HUDEP-2 (cell line): ENCODE data around the gene PSMB10.
"Not testable (repeated sequence)": the region's sequence is repeated elsewhere in the genome, so short reads cannot be mapped to it uniquely, and the experiment has no call there.

Source experiments
- DNase-seq, 76 experiments: peaks; one replicate each; lab custom pipeline; 2025; ENCODE audit not compliant: unreplicated experiment in 76 of 76; lab: John Stamatoyannopoulos, UW

The PSMB10 gene

GRCh38 chr16:67928147-67928546, 8.5 kb downstream of the PSMB10 start:
- DNase-seq, result no peak

DNA sequence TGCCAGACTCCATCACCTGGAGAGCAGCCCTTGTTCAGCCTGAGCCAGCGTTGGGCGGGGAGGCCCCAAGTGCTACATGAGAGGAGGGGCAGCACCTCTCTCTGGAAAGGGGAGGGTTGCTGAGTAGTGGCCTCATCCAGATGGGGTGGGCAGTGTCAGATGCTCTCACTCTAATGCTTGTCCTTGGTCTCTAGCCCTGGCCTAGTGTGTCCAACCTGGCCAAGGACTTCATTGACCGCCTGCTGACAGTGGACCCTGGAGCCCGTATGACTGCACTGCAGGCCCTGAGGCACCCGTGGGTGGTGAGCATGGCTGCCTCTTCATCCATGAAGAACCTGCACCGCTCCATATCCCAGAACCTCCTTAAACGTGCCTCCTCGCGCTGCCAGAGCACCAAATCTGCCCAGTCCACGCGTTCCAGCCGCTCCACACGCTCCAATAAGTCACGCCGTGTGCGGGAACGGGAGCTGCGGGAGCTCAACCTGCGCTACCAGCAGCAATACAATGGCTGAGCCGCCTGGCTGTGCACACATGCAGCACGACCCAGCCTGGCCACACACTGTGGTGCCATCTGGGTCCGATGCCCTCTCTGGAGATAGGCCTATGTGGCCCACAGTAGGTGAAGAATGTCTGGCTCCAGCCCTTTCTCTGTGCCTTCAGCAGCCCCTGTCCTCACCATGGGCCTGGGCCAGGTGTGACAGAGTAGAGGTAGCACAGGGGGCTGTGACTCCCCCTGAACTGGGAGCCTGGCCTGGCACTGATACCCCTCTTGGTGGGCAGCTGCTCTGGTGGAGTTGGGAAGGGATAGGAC, 9.3 kb downstream of the PSMB10 start:
- DNase-seq, result no peak

- no peak for DNase-seq
These were observed 10.4 kb downstream of the PSMB10 start for GRCh38 chr16:67926181-67926750.

DNA sequence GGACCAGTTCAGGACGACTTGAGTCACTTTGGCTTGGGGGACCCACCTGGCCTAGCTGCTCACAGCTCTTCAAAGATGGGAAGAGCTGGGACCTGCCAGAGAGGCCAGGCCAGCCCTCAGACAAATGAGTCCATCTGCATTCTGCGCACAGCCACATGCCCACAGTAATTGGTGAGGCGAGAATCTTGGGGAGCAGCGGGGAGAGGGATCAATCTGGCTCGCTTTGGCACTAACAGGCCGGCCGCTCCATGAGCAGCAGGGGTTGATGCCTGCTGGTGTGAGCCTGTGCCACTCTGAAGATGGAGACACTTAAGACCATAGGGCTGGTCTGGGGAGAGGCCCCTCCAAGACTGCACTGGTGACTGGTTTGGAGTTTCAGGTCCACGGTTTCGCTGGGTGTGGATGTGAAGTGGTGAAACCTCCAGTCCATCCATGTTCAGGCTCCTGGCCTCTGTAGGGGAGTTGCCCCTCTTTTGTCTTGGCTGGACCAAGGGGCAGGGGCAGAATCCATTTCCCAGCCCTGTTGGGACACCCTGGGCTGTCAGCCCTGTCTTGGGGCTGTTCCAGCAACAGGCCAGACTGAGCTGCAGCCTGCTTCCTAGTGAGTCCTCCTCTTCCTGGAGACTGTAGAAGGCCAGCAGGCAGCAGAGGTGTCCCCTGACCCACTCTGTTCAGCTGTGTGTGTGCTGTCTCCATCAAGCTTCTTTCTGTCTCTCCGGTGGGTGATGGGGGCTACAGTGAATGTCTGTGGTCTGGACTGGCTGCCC, 12.3 kb downstream of the PSMB10 start:
- no peak for DNase-seq

DNA sequence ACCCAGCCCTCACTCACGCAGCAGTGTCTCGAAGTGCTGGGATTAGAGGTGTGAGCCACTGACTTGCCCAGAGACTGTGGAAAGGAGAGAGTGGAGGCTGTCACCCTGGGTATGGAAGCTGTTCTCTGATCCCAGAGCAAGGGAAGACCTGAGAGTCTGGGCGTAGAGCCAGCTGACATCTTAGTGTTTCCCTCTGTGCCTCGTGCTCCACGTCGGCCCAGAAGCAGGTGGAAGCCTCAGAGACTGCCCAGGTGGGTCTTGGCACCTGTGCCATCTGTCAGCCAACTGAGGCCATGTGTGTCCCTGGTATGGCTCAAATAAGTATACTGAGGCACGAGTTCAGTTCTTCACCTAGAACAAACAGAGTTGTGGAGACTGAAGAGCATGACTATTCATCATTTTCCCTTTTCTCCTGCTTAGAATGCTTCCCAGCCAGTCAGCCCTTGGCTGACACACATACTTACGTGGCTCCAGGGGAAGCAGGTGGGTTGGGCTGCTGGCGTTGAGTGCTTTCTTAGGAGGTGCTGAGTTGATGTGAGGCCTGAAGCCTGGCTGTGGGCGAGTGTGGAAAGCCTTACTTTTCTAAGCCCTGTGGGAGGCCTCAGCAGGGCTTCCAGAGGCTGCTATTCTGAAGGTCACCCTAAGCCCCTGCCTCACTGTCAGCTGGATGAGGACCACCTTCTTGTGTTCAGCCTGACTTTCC, 13.1 kb downstream of the PSMB10 start:
- DNase-seq, result no peak

DNA sequence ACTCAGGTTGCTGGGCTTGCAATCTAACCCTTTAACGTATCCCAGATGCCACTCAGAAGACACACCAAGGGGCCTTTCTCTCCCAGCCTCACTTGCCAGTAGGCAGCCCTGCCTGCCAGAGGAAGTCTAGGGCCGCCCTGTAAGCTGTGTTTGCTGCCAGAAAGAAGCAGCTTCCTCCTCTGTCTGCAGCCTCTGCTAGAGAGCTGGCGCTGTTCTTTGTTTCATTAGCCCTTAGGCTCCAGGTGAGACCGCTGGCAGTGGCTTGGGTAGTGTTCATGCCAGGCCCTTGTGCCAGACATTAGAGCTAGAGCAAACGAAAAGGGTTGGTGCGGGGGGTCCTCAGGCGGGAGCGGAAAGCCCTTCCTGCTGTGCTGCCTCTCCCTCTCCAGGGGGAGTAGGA, 13.9 kb downstream of the PSMB10 start:
- no peak for DNase-seq

- no peak for DNase-seq
These were observed 14.4 kb downstream of the PSMB10 start for GRCh38 chr16:67922221-67922620.

DNA sequence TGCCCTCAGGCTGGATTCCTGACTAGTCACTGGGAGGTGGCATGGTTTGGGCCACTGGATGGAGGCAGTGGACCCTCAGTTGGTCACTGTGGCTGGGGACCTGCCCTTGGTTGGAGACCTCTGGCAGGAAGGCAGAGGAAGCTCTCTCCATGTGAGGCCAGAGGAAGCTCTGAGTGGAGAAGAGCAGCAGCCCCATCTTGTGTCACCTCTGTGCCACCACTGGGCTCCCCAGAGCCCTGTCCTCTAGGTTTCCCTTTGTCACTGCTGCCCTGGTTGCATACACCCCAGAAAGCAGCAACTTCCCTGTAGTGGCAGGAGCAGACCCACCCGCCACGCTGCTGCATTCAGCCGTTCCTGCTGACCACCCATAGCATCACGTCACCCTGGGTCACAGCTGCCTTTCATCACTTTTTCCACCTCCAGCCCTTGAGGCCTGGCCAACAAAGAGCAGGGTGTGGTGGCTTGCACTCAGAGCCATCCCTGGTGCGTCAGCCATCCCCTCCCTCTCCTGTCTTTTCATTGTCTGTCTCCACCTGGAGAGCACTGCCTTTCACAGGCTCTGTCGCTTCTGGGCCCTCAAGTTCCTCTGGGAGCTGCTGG, 16.9 kb downstream of the PSMB10 start:
- DNase-seq, result peak in 32 of 76 experiments; percentile 10 to 59 (median 27)

DNA sequence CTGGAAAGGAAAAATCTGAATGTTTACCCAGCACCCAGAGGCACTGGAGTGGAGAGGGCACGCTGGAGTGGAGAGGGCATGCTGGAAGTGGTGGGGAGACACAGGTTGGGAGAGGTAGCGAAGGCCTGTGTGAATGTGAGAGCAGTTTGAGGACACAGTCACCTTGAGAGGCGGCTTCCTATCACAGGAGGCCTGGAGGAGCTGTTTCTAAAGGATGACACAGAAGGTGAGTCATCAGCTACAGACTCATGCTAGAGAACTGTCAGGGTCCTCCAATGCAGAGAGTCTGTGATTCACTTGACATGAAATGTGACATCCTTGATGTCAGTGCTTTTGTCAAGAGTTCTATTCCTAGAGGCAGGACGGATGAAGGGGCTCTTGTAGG, 18.8 kb downstream of the PSMB10 start:
- peak in 23 of 76 experiments; percentile 4 to 60 (median 16) for DNase-seq

- no peak for DNase-seq
These were observed 19.4 kb downstream of the PSMB10 start for GRCh38 chr16:67917140-67917851.

- no peak for DNase-seq
These were observed 20.6 kb downstream of the PSMB10 start for GRCh38 chr16:67915831-67916723.

- not testable (repeated sequence) for DNase-seq
These were observed 21.2 kb downstream of the PSMB10 start for GRCh38 chr16:67915496-67915769.

DNA sequence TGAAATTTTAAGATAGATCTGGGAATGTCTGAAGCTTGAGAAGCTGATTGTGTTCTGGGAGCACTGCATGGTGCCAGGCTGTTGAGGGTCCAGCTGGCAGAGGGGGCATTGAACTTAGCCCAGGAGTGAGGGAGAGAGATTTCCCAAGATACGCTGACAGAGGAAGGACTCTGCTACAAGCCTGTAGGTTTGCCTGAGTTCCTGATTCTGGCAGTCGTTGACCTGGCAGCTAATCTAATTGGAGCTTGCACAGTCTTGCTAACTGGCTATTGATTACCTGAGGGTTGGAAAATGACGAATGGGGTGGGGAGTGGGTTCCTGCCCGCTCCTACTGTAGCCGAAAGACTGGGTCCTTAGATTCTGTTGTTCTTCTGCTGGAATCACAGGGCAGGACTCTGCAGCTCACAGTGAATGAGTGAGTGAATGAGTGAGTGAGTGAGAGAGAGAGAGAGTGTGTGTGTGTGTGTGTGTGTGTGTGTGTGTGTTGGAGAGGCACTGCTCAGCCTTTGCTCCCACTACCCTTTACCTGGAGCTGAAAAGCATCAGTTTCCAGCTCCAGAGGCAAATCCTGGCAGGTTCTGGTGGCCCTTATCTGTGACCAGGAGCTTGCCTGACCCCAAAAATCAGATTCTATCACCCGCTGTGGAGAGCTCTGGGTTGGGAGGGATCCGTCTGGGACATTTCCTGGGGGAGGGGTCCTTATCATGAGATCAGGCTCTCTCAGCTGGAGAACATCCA, 21.7 kb downstream of the PSMB10 start:
- DNase-seq, result no peak

DNA sequence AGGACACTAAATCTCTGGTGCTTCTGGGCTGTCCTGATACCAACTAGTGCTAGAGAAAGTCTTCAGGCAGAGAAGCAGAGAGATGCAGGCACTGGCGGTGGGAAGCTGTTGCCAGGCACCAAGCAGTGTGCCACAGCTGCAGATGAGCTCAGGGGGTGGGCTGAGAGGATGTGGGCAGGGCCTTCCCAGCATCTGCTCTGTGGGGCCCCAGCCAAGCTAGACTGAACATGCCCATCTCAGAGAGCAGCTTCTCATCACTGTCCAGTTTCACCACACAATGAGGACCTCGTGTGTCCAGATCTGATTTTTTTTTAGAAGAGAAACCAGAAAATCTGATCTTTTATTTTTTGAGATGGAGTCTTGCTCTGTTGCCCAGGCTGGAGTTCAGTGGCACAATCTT, 26.5 kb downstream of the PSMB10 start:
- no peak for DNase-seq

DNA sequence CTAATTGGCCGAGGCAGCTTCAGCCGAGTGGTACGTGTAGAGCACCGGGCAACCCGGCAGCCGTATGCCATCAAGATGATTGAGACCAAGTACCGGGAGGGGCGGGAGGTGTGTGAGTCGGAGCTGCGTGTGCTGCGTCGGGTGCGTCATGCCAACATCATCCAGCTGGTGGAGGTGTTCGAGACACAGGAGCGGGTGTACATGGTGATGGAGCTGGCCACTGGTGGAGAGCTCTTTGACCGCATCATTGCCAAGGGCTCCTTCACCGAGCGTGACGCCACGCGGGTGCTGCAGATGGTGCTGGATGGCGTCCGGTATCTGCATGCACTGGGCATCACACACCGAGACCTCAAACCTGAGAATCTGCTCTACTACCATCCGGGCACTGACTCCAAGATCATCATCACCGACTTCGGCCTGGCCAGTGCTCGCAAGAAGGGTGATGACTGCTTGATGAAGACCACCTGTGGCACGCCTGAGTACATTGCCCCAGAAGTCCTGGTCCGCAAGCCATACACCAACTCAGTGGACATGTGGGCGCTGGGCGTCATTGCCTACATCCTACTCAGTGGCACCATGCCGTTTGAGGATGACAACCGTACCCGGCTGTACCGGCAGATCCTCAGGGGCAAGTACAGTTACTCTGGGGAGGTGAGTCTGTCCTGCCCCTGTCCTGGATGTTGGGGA, 27.5 kb downstream of the PSMB10 start:
- no peak for DNase-seq

GRCh38 chr16:67907397-67908180, 29.1 kb downstream of the PSMB10 start:
- no peak for DNase-seq

DNA sequence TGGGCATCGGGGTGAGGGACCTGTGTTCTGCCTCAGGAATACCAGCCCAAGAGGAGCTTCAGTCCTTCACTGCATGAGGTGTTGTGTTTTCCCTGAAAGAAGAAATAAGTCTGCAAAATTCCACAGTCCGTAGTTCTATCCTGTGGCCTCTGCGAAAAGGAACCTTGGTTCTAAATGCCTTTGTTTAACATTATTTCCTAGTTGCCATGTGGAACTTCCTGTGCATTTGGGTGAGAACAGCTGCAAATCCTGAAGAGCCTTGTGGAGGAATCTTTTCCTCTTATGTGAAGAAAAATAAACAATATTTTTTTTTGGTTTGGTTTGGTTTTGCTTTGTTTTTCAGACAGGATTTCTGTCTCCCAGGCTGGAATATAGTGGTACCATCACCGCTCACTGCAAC, 33.8 kb downstream of the PSMB10 start:
- no peak for DNase-seq
